Left ventricle myocardium inferior (tissue), 1 donor: ENCODE measurements around the gene CCL20. TPM values are rescaled to one million over a fixed set of nuclear protein-coding genes. Genes with fewer than 3 reads are reported as not detected.

Source experiments
- DNase-seq: peaks from one replicate; pipeline ENCODE4 v3.0.0-alpha.2; 2020
- H3K27ac ChIP-seq: fragments of 200-600 bp; replicated peaks from 2 replicates; pipeline ENCODE4 v1.8.0; 2021
- H3K27me3 ChIP-seq: fragments of 200-600 bp; 2 replicates; pipeline ENCODE4 v1.8.0; 2021; ENCODE audit warnings: low read depth
- H3K36me3 ChIP-seq: fragments of 200-600 bp; 2 replicates; pipeline ENCODE4 v1.8.0; 2021
- H3K4me1 ChIP-seq: fragments of 200-600 bp; 2 replicates; pipeline ENCODE4 v1.8.0; 2021
- H3K4me3 ChIP-seq: fragments of 200-600 bp; 2 replicates; pipeline ENCODE4 v1.8.0; 2021; ENCODE audit warnings: mild to moderate bottlenecking, moderate library complexity
- H3K9me3 ChIP-seq: fragments of 200-600 bp; replicated peaks from 2 replicates; pipeline ENCODE4 v1.8.0; 2021
- CTCF ChIP-seq: fragments of 200-600 bp; IDR thresholded peaks from 2 replicates; pipeline ENCODE4 v1.8.0; 2021; ENCODE audit warnings: antibody characterized with exemption, mild to moderate bottlenecking, borderline replicate concordance
- intact Hi-C: fragments of 100-400 bp; cut with micrococcal nuclease; formaldehyde crosslinking; loops from one replicate; pipeline ENCODE4 v1.11.0; 2022
- total RNA-seq: library from RNA; stranded (reverse); fragmentation: NEBNext Ultra II Directional; extraction: Animal tissue kit (Norgen Biotek cat#: 25700); gene quantifications from one replicate; pipeline ENCODE4 v1.2.1, GENCODE V29; 2021
- donor health status: DM: no; HTN: yes; CAD: no; lungs with severe emphysema.

The CCL20 gene
- total RNA-seq, 1 donor from 2014 or later = not detected

GRCh38 chr2:227862227-227862740, 48.6 kb downstream of the CCL20 start:
- intact Hi-C loops = no loop called here
- no peak overlapping the region for H3K27ac ChIP-seq
- no peak for DNase-seq
- H3K27me3 ChIP-seq = peaks cover 8% of the 10 kb centered on the region
- no peaks in the 10 kb centered on the region for H3K36me3 ChIP-seq
- TF ChIP-seq CTCF = peak; percentile 63
- no peak overlapping the region for H3K4me3 ChIP-seq
- peaks cover 6% of the 10 kb centered on the region for H3K4me1 ChIP-seq
- H3K9me3 ChIP-seq = no peaks in the 10 kb centered on the region

GRCh38 chr2:227862741-227863588, 49.3 kb downstream of the CCL20 start:
- no peak for TF ChIP-seq CTCF
- intact Hi-C loops = no loop called here

DNA sequence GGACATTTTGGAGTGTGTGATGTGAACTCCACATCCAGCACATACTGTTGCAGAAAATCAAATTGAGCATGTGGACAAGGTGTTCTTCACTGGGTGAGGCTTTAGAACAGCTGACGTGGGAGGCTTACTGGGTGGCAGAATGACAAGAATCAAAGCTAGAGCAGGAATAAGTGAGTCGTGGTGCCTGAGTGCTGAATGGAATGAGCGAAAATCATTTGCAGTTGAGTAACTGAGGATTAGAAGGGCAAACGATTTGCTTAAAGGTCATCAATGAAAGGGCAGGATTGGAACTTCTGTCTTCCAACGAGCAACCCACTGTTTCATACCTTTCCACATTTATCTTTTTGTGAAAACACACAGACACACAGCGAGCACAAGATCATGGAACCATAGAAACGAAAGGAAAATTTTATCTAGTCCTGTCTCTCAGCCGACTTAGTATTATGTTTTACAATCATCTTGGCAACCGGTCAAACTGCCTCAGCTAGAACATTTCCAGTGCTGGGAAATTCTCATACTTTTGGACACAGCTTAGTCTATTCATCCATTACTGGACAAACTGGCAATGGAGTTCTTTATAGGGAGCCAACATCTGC, 50.6 kb downstream of the CCL20 start:
- no peak for TF ChIP-seq CTCF
- Histone ChIP-seq H3K27ac (peak overlapping the region; percentile 60), H3K4me3 (no peak overlapping the region), H3K4me1 (peaks cover 6% of the 10 kb centered on the region), H3K36me3 (no peaks in the 10 kb centered on the region), H3K27me3 (peaks cover 8% of the 10 kb centered on the region), H3K9me3 (no peaks in the 10 kb centered on the region)
- DNase-seq = no peak
- intact Hi-C loops = no loop called here

More at GRCh38 chr2:227862741-227863588, 49.3 kb downstream of the CCL20 start:
- Histone ChIP-seq H3K4me3 (no peak overlapping the region), H3K4me1 (peaks cover 6% of the 10 kb centered on the region), H3K27ac (peak overlapping the region; percentile 60), H3K36me3 (no peaks in the 10 kb centered on the region), H3K27me3 (peaks cover 8% of the 10 kb centered on the region), H3K9me3 (no peaks in the 10 kb centered on the region)
- no peak for DNase-seq

DNA sequence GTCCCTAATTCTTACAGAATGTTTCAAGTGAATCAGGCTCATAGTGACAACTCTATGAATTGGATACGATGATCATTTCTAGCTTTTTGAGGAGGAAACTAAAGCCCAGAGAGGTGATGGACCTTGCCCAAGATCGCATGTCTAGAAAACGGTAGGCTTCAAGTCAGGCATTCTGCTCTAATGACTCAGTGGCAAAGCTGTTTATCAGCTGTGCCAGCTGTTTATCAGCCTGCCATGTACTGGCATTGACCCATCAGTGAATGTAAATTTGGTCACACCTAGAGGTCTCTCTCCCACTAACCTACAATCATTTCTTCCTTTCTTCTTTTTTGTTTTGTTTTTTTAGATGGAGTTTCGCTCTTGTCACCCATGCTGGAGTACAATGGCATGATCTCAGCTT, 51.6 kb downstream of the CCL20 start:
- intact Hi-C loops = no loop called here
- Histone ChIP-seq H3K9me3 (no peaks in the 10 kb centered on the region), H3K4me3 (no peak overlapping the region), H3K4me1 (peaks cover 6% of the 10 kb centered on the region), H3K27ac (peak overlapping the region; percentile 60), H3K27me3 (peaks cover 8% of the 10 kb centered on the region), H3K36me3 (no peaks in the 10 kb centered on the region)
- DNase-seq = no peak
- no peak for TF ChIP-seq CTCF

Other genes starting within 250 kb of the CCL20 start
- not detected for gene SCYGR2, start 214.9 kb upstream of the CCL20 start, total RNA-seq
- gene SCYGR3, start 199.0 kb upstream of the CCL20 start, total RNA-seq = not detected
- gene SCYGR4, start 196.3 kb upstream of the CCL20 start, total RNA-seq = not detected
- gene SCYGR5, start 147.0 kb upstream of the CCL20 start, total RNA-seq = not detected
- gene SLC19A3, start 95.8 kb upstream of the CCL20 start, total RNA-seq = 0.74 TPM
- gene SCYGR6, start 89.1 kb upstream of the CCL20 start, total RNA-seq = not detected
- gene SCYGR7, start 85.5 kb upstream of the CCL20 start, total RNA-seq = not detected
- gene SCYGR8, start 67.9 kb upstream of the CCL20 start, total RNA-seq = not detected
- gene DAW1, start 57.8 kb downstream of the CCL20 start, total RNA-seq = 0.19 TPM